Fibroblast of lung (primary cell): ENCODE measurements around the gene CHADL. TPM values are rescaled to one million over a fixed set of nuclear protein-coding genes. Genes with fewer than 3 reads are reported as not detected.

Source experiments
- DNase-seq, 2 donors: peaks; one replicate each; pipeline versions ENCODE4 v3.0.0 to v3.0.0-alpha.2; 2010; ENCODE audit warnings: low read depth in 2 of 2
- H2AFZ ChIP-seq: 2 replicates; pipeline ENCODE4 v1.5.1; 2012; ENCODE audit warnings: low read length, control low read depth, inconsistent platforms
- H3K27ac ChIP-seq: 2 replicates; pipeline ENCODE4 v1.5.1; 2011; ENCODE audit warnings: low read length, control low read depth; ENCODE audit not compliant: insufficient read depth
- H3K27me3 ChIP-seq: 2 replicates; pipeline ENCODE4 v1.5.1; 2011; ENCODE audit warnings: mild to moderate bottlenecking, low read length; ENCODE audit not compliant: control insufficient read depth, insufficient read depth
- H3K36me3 ChIP-seq: 2 replicates; pipeline ENCODE4 v1.5.1; 2011; ENCODE audit warnings: low read length; ENCODE audit not compliant: control insufficient read depth, insufficient read depth
- H3K4me1 ChIP-seq: 2 replicates; pipeline ENCODE4 v1.5.1; 2011; ENCODE audit warnings: low read length; ENCODE audit not compliant: control insufficient read depth, insufficient read depth; ENCODE audit errors: extremely low read depth
- H3K4me2 ChIP-seq: 2 replicates; pipeline ENCODE4 v1.5.1; 2011; ENCODE audit warnings: low read length, control low read depth; ENCODE audit not compliant: insufficient read depth; ENCODE audit errors: extremely low read depth
- H3K4me3 ChIP-seq, 4 experiments: fragments of 200-600 bp in 1 of 4; sonication (generic) in 1 of 4; replicated peaks in 1 of 4; 2 replicates each; pipeline ENCODE4 v1.5.1; 2011 to 2016; ENCODE audit warnings: low read length in 4 of 4, low read depth in 3 of 4, mild to moderate bottlenecking in 3 of 4, control low read depth in 2 of 4, inconsistent platforms in 1 of 4, mixed read lengths in 1 of 4; ENCODE audit not compliant: insufficient read depth in 1 of 4; ENCODE audit errors: control extremely low read depth in 1 of 4
- H3K79me2 ChIP-seq: 2 replicates; pipeline ENCODE4 v1.5.1; 2012; ENCODE audit warnings: mild to moderate bottlenecking, low read length, inconsistent platforms; ENCODE audit not compliant: control insufficient read depth, insufficient read depth
- H3K9ac ChIP-seq: 2 replicates; pipeline ENCODE4 v1.5.1; 2011; ENCODE audit warnings: mild to moderate bottlenecking, low read length, control low read depth; ENCODE audit not compliant: insufficient read depth
- H3K9me3 ChIP-seq: 2 replicates; pipeline ENCODE4 v1.5.1; 2012; ENCODE audit warnings: low read depth, low read length; ENCODE audit not compliant: control insufficient read depth, insufficient read depth
- H4K20me1 ChIP-seq: 2 replicates; pipeline ENCODE4 v1.5.1; 2011; ENCODE audit warnings: low read length; ENCODE audit not compliant: control insufficient read depth, insufficient read depth; ENCODE audit errors: extremely low read depth
- EZH2 ChIP-seq: IDR thresholded peaks from 2 replicates; pipeline ENCODE4 v1.5.1; 2012; ENCODE audit warnings: low read length, control low read depth, mild to moderate bottlenecking; ENCODE audit errors: missing control alignments
- polyA plus RNA-seq, 2 donors: library from polyadenylated mRNA; depleted of rRNA in 1 of 2; stranded (reverse) in 1 of 2; unstranded in 1 of 2; fragments of >200 nt; gene quantifications; 2 replicates each; pipeline ENCODE4 v1.2.1, GENCODE V29; 2011 to 2012; ENCODE audit warnings: missing spikeins in 1 of 2
- total RNA-seq: library from RNA; depleted of rRNA; stranded (reverse); fragments of >200 nt; gene quantifications from 2 replicates; pipeline ENCODE4 v1.2.1, GENCODE V29; 2014
- TF ChIP-seq, protein P1 (sequence below), 2 donors: IDR thresholded peaks in 1 of 2; conservative IDR thresholded peaks in 1 of 2; 1 replicate in 1 of 2; 2 replicates in 1 of 2; pipeline ENCODE4 v1.5.1; 2011 to 2012; ENCODE audit warnings: low read length in 2 of 2, control low read depth in 1 of 2, inconsistent platforms in 1 of 2, low read depth in 1 of 2, mild to moderate bottlenecking in 1 of 2

CHADL gene
- total and polyA plus RNA-seq, 2 donors (not counting 1 experiment from before 2014, with no cell fraction given), result 0.10 to 3.1 TPM

DNA sequence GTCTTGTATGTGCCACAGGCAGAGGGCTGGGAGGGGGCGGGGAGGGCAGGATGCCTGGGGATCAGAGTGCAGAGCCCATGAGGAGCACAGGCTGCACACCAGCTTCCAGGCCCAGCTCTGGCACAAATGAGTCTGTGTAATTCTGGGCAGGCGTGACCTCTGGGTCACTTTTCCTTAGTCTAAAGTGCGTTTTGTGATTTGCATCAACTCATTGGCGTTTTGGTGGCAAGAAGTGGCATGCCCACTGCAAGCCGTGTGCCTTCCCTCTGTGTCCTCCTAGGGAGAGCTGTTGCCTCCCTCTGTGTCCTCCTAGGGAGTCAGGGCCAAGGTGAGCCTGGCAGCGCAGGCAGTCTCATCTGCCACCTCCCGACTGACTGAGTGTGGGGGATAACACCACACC is 17.2 kb downstream of the CHADL start:
- TF ChIP-seq, protein P1, sequence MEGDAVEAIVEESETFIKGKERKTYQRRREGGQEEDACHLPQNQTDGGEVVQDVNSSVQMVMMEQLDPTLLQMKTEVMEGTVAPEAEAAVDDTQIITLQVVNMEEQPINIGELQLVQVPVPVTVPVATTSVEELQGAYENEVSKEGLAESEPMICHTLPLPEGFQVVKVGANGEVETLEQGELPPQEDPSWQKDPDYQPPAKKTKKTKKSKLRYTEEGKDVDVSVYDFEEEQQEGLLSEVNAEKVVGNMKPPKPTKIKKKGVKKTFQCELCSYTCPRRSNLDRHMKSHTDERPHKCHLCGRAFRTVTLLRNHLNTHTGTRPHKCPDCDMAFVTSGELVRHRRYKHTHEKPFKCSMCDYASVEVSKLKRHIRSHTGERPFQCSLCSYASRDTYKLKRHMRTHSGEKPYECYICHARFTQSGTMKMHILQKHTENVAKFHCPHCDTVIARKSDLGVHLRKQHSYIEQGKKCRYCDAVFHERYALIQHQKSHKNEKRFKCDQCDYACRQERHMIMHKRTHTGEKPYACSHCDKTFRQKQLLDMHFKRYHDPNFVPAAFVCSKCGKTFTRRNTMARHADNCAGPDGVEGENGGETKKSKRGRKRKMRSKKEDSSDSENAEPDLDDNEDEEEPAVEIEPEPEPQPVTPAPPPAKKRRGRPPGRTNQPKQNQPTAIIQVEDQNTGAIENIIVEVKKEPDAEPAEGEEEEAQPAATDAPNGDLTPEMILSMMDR (conservative IDR thresholded peaks at IDR 0.05 in 1 of 2, IDR thresholded peaks at IDR 0.05 in 1 of 2; ENCODE audit: low read depth in 1 of 2, low read length in 2 of 2), result no peak
- no peak for TF ChIP-seq EZH2
- Histone ChIP-seq H3K27ac (no peak overlapping the region), H3K79me2 (no peaks in the 10 kb centered on the region), H3K4me3 (no peak overlapping the region), H3K9ac (no peak overlapping the region), H3K36me3 (peaks cover 21% of the 10 kb centered on the region), H4K20me1 (no peaks in the 10 kb centered on the region), H3K27me3 (no peaks in the 10 kb centered on the region), H3K9me3 (no peaks in the 10 kb centered on the region), H3K4me1 (no peaks in the 10 kb centered on the region), H2AFZ (no peak overlapping the region), H3K4me2 (no peak overlapping the region)
- no peak for DNase-seq

DNA sequence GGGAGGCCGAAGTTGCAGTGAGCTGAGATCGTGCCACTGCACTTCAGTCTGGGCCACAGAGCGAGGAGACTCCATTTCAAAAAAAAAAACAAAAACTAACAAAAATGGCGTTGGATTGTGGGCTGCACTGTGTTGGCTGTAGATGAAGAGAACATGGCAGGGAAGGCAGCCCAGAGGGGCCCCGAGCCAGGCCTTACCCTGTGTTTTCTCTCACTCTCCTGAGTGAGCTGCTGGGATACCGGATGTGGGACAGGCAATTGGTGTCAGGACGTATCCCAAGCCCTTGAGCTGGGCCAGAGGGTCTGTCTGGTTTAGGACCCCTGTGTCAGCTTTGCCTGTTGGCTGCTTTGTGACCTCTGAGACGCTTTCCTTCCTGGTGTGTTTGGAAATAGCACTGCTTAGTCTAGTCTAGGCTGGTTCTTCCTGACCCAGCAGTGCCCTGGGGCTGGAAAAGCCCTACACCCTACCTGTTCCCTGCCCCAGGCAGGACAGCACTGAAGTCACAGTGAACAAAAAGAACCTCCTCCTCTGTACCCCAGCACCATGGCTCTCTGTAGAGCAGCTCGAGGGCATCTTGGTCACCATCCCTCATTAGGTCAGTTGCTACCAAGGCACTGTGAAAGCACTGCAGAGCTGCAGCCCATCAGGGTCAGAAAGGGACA is 17.8 kb downstream of the CHADL start:
- Histone ChIP-seq H3K79me2 (no peaks in the 10 kb centered on the region), H3K4me2 (no peak overlapping the region), H3K27ac (no peak overlapping the region), H3K27me3 (no peaks in the 10 kb centered on the region), H3K4me1 (no peaks in the 10 kb centered on the region), H3K9ac (no peak overlapping the region), H3K36me3 (peaks cover 21% of the 10 kb centered on the region), H4K20me1 (no peaks in the 10 kb centered on the region), H2AFZ (no peak overlapping the region), H3K9me3 (no peaks in the 10 kb centered on the region), H3K4me3 (no peak overlapping the region)
- DNase-seq, result no peak
- TF ChIP-seq EZH2, result no peak
- TF ChIP-seq, protein P1 (conservative IDR thresholded peaks at IDR 0.05 in 1 of 2, IDR thresholded peaks at IDR 0.05 in 1 of 2; ENCODE audit: low read depth in 1 of 2, low read length in 2 of 2), result no peak

DNA sequence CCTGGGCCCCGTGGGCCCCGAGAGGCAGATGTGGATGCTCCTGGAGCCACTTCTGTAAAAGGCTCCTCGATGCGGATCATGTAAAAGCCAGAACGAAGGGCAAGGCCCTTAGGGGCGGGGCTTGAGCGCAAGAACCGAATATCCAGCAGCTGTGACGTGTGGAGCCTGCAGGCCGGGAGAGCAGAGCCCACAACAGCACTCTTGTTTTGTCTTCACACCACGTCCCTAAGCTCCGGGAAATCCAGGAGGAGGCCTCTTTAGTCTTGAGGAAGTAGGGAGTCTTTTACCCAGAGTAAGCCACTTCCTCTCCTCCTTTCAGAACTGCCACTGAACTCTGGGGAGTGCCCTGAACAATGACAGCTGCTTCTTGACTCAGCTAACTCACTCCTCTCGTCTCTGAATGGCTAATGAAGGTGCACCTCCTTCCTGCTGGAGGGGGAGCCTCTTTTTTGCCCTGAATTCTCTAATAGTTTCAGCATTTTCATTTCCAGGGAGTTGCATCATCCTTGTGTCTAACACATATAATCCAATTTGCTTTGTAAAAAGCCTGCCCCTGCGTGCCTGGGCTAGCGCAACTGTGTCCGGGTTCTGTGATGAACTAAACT is 23.1 kb downstream of the CHADL start:
- no peaks in the 10 kb centered on the region for H3K9me3 ChIP-seq
- H3K4me1 ChIP-seq, result peaks cover 10% of the 10 kb centered on the region
- H3K36me3 ChIP-seq, result peaks cover 5% of the 10 kb centered on the region
- no peaks in the 10 kb centered on the region for H3K79me2 ChIP-seq
- peak overlapping the region; percentile 41 for H3K4me2 ChIP-seq
- no peaks in the 10 kb centered on the region for H3K27me3 ChIP-seq
- H3K4me3 ChIP-seq, result peak overlapping the region in 1 of 4 experiments; percentile 45
- H4K20me1 ChIP-seq, result no peaks in the 10 kb centered on the region
- no peak for TF ChIP-seq EZH2
- TF ChIP-seq, protein P1 (conservative IDR thresholded peaks at IDR 0.05 in 1 of 2, IDR thresholded peaks at IDR 0.05 in 1 of 2; ENCODE audit: low read depth in 1 of 2, low read length in 2 of 2), result no peak
- H3K9ac ChIP-seq, result peak overlapping the region; percentile 41
- peak; percentile 68 to 96 for DNase-seq
- H3K27ac ChIP-seq, result peak overlapping the region; percentile 79
- peak overlapping the region; percentile 51 for H2AFZ ChIP-seq
